MM.1S (cell line): ENCODE measurements around the gene TMEM141.

Source experiments
- CTCF ChIP-seq: fragments of 300-600 bp; sonication (generic); IDR thresholded peaks from 2 replicates; pipeline ENCODE4 v1.5.1; 2016; ENCODE audit warnings: antibody characterized with exemption, low read length, mixed read lengths
- EZH2 ChIP-seq: fragments of 300-600 bp; sonication (generic); optimal IDR thresholded peaks from 2 replicates; pipeline ENCODE3; 2017; ENCODE audit warnings: low read depth, mild to moderate bottlenecking, antibody characterized with exemption, low read length, mixed read lengths

- TF ChIP-seq CTCF (no peak), EZH2 (no peak)
Measured at GRCh38 chr9:136742591-136743391, 48.4 kb upstream of the TMEM141 start, which contains the start of gene LCN10.
